EL (cell line): Measurements from ENCODE around the gene TMEM164.
"Not testable (repeated sequence)": the region's sequence is repeated elsewhere in the genome, so short reads cannot be mapped to it uniquely, and the experiment has no call there.

Experiments
- DNase-seq: peaks from one replicate; pipeline ENCODE4 v3.0.0-alpha.2; 2016

TMEM164 gene

DNA sequence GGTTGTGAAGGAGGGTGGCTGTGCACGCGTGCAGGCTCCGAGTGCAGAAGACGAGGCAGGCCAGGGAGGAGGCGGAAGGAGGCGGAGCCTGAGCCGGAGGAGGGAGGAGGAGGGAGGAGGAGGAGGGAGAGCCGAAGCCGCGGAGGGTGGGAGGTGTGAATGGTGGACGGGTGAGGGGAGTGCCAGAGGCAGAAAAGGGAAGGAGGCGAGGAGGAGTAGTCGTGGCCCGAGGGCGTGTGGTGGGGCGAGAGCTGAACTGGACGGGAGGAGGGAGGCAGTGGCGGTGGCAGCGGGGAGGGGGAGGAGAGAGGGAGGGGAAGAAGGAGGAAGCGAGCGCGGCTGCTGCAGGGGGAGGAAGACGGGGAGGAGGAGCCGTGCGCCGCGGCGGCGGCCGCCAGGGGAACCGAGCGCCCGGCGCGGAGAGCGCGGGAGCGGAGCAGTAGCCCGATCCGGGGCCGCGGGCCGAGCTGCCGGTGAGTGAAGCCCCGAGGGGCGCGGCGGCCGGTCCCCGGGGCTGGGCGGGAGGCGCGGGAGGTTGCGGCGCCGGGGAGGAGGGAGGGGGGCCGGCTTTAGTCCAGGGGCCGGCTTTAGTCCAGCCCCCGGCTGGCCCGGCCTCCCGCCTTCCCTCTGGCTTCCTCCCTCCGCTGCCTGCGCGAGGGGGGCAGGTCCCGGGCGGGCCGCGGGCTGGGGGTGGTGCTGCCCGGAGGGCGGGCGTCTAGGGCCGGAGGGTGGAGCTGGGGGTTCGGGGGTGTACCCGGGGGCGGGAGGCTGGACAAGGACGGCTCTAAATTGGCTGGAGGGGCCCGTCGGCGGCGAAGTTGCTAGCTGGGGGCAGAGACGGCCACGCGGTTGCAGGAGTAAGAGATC is at the start of gene TMEM164:
Gene TMEM164, plus strand, starts transcription at position 815 of the 867 bp plus-strand sequence. CDS start 661 bp downstream, outside the sequence.
- peak; percentile 81 for DNase-seq

DNA sequence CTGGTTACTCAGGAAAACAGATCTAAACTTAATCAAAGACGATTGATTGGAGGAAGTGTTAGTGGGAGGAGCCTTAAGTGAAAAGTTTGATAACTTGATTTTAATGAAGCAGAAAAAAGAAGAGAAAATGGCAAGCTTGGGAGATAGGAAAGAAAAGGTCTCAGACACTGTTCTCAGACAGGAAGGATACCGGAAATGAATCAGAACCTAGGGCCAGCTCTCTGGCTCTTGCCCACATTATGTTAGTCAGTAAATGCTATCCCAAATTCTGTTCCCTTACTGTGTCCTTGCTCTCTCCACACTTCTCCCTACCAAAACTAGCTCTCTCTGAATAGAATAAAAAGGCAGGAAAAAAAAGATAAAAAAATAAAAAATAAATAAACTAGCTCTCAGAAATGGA is 48.6 kb upstream of the TMEM164 start:
- DNase-seq = peak; percentile 18

DNA sequence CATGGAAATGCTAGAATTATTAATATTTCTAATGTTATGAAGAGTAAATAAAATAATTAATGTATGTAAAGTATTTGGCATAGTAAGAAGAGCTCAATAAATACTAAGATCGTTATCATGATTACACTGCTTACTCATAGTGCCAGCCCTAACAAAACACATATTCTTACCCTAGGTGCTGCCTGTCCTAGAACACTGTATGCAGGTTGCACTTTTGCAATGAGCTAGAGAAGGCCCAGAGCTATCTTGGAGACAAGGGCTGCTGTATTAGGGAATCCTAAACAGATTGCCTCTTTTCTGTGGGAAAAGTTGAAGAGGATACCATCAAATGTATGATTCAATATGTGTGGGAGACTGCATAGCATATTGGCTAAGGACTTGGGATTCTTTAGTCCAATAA is 48.0 kb upstream of the TMEM164 start:
- DNase-seq = no peak

DNA sequence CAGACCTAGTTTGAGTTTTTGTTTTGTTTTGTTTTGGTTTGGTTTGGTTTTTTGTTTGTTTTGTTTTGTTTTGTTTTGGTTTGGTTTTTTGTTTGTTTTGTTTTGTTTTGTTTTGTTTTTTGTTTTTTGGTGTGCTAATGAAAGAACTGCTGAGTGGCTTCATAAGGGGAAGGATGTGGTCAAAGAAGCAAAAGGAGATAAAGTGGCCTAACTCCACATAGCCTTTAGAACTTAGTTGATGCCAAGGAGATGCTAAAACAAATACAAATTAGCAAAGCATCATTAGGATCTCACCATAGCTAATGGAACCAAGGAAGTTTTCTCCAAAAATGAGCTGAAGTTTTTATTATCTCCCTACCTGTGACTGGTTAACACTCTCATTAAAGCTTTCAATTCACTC is 44.6 kb upstream of the TMEM164 start:
- no peak for DNase-seq

DNA sequence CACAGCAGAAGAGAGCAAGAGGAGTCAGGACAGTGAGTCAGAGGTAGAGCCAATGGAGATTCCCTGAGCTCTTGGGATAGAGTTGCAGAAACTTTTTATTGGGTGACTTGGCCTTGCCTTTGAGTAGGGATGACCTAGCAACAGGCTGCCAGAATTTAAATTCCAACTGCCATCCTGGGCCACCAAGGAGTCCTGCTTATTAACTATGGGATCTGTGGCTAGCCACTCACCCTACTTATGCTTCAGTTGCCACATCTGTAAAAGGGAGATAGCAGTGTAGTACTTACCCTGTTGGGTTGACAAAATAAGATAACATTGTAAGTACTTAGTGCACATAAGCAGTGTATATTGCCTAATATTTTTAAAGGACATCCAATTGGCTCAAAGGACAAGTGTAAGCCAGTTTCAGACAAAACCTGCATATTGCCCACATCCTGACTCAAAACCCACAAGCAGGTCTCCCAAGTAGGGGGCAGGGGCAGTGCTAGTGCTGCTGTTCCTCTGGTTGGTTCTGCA is 43.5 kb upstream of the TMEM164 start:
- no peak for DNase-seq

DNA sequence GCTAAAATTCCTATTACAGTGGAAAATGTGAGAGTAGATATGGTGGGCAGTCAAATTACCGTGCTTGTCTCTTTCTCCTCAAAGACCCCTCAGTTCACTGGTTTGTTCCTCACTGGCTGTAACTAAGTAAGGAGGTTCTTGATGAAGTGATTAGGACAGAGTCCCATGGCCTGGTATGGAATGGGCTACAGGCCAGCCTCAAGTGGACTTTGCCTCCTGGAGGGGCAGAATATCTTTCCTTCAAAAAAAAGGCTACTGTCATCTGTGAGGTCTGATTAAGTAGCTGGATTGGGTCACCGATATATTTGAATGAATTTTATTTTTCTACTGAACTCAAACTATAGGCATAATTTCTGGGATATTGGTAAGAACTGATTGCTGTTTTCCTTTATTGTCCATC is 38.5 kb upstream of the TMEM164 start:
- no peak for DNase-seq

DNA sequence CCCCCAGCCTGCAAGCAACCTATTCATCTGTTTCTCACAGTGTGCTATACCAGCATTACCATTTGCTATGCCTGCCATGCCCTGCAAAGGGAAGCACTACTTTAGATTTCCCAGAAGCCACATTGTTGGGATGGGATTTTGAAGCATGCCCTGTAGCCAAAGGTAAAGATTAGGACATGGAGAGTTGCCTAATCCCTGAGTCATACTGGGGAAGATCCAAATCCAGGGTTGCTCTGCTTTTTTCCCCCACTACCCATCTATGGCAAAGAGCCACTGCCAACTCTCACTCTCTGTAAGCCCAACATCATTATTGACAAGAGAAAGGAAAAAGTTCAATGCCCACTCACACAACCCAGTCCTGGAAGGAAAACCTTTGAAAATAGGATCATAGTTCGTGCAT is 36.7 kb upstream of the TMEM164 start:
- peak; percentile 6 for DNase-seq

DNA sequence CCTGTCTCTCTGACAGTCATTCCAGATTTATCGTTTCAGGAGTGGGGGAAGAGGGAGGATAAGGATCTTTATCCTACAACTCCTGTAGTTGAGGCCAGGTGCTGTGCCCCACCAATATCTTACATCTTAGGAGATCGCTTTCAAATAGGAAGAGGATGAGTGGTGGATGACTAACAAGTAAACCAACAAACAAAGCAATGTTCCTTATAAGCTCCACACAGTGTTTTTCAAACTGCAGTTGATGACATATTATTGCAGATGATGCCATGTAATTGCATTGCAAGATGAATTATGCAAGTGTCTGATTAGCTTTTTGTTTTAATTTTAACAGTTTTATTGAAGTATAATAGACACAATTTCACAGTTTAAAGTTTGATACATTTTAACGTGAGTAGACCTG is 35.8 kb upstream of the TMEM164 start:
- DNase-seq = no peak

DNA sequence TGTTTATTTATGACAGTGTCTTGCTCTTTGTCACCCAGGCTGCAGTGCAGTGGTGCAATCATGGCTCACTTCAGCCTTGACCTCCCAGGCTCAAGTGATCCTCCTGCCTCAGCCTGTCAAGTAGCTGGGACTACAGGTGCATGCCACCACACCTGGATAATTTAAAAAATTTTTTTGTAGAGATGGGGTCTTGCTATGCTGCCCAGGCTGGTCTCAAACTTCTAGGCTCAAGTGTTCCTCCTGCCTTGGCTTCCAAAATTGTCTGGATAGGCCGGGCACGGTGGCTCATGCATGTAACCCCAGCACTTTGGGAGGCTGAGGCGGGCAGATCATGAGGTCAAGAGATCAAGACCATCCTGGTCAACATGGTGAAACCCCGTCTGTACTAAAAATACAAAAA is 32.1 kb upstream of the TMEM164 start:
- DNase-seq = not testable (repeated sequence)

DNA sequence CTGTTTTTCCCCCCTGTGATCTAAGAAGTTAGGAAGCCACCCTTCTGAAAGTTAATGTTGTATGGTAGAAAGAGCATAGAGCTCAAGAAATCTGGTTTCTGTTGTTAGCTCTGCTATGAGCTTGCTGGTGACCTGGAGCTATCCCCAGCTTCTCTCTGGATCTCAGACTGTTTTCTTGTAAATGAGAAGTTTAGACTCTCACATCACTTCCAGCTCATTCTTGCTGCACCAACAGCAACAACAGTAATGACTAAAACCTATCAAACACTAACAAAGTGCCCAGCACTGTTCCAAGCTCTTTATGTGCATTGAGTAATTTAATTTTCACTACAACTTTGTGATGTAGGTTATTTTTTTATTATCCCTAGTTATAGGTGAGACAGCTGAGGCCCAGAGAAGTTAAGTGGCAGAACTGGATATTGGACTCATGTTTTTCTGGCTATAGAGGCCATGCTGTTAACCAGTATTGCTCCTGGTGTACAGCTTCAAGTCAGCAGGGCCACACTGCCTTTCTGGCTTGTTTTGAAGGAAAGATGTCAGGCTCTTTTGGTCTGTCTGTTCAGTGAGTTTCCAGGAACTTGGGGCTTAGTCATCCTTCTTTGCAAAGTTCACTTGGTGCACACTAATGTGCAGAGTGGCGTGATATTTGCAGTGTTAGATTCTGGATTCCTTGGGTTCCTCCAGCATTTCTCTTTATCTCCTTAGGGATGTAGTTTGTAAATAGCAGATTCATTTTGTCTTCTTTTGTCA is 27.8 kb upstream of the TMEM164 start:
- no peak for DNase-seq

DNA sequence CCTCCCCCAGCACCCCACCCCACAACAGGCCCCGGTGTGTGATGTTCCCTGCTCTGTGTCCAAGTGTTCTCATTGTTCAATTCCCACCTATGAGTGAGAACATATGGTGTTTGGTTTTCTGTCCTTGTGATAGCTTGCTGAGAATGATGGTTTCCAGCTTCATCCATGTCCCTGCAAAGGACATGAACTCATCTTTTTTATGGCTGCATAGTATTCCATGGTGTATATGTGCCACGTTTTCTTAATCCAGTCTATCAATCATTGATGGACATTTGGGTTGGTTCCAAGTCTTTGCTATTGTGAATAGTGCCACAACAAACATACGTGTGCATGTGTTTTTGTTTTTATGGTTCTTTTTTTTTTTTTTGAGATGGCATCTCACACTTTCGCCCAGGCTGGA is 17.7 kb upstream of the TMEM164 start:
- not testable (repeated sequence) for DNase-seq

DNA sequence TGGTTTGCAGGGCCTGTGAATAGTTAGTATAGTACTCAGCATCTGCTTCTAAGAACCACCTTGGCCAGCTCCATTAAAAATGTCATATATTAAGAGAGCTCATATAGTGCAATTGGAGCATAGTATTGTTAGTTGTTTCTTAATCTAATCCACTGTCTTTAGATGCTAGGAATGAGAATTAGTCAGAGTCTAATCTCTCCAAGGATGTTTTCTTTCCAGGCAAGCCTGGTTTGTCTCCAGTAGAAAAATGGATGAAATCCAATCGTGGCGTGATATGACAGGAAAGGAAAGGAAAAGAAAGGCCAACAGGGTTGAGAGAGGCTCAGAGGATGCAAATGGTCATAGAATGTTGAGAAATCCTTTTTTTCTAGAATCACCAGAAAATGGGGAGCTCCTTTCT is 15.0 kb upstream of the TMEM164 start:
- no peak for DNase-seq

DNA sequence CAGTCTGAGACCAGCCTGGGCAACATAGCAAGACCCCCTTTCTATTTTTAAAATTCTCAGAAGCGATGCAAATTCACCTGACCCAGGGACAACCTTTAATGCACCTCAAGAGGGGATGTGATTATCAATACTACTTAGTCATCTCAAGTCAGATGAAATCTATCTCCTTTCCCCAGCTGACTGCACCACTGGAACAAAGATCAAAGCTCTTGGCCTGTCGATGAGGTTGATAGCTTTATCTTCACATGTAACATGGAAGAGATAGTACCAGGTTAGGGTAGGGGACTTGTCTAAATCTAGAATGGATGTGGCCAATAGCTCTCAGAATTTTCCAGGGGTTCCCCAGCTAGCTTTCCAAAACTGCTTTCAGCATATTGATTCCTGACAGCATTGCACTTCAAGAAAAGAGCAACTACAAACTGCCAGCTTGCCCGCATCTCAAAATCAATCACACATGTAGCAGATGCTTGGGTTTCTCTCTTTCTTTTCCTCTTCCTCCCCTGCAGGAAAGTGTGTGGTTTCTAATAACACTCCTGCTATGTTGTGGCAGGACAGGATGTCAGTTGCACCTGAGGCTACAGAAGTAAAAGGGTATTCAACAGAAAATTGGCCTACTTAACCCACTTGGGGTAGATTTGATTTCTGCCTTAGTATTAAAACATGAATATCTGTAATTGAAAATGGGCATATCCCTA is 12.2 kb upstream of the TMEM164 start:
- no peak for DNase-seq

DNA sequence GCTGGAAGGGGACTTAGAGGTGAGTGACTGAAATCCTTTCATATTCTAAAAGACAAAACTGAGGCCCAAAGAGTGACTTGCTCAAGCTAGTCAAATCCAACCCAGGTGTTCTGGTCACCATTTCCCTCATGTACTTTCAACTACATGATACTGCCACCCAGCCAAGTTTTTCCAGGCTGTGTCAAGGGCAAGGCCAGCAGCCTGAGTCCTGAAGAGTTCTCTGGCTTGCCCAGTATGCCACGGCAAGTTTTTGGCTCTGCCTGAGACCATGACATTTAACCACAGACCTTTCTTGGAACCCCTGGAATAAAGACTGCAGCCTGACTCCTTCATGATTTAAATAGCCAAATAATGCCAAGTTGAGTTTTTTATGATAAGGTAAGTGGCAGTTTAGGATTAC is 10.7 kb upstream of the TMEM164 start:
- no peak for DNase-seq

DNA sequence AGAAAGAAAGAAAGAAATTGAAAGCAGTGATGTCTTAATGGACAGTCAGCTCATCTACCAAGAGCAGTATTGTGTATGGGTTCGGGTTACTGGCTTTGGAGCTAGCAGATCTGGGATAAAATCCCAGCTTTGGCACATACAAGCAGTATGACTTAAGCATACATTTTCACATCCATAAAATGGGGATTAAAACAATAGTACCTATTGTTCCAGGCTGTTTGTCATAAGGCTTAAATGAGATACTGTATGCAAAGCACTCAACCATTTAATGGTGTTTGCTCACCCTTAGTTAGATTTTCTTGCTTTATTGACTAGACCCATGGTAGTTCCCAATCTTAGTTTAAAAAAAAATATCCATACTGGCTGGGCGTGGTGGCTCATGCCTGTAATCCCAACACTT is 7.8 kb upstream of the TMEM164 start:
- DNase-seq = no peak

DNA sequence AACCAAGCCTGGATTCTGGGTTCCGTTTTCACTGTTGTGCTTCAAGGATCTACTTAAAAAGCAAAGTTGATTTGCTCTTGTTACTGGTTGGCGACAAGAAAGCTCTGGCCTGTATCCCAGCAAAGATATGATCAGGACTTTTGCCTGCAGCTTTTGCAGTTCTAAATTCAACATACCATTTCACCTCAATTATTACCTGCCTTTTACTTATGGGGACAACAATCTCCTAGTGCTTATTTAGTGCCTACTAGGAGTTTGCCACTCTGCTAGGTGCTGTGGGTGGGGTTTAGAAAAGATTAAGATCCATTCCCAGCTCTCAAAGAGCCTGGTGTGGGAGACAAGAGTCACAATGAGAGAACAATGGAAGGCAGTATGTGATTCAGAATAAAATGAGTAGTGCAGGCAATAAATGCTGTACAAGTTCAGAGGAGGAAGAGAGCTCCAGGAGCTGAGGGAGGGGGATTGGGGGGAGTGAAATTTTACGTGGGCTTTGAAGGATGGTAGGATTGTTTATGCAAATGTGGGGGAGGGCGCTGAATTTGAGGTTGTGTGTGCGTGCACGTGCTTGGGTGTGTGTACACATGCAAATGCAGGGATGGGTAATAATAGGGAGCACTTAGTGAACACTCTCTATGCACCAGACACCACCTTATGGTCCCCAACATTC is 5.0 kb upstream of the TMEM164 start:
- DNase-seq = no peak

DNA sequence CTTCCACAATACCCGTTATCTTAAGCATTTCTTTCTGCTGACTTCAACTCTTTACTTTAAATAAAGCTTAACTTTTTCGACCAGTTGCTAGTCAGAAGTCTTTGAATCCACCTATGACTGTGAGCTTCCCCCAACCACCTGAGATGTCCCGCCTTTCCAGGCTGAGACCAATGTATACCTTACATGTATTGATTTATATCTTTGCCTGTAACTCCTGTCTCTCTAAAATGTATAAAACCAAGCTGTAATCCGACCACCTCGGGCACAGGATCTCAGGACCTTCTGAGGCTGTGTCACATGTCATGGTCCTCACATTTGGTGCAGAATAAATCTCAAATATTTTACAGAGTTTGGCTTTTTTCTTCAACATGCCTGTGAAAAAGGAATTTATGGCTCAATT is 2.9 kb upstream of the TMEM164 start:
- DNase-seq = no peak

DNA sequence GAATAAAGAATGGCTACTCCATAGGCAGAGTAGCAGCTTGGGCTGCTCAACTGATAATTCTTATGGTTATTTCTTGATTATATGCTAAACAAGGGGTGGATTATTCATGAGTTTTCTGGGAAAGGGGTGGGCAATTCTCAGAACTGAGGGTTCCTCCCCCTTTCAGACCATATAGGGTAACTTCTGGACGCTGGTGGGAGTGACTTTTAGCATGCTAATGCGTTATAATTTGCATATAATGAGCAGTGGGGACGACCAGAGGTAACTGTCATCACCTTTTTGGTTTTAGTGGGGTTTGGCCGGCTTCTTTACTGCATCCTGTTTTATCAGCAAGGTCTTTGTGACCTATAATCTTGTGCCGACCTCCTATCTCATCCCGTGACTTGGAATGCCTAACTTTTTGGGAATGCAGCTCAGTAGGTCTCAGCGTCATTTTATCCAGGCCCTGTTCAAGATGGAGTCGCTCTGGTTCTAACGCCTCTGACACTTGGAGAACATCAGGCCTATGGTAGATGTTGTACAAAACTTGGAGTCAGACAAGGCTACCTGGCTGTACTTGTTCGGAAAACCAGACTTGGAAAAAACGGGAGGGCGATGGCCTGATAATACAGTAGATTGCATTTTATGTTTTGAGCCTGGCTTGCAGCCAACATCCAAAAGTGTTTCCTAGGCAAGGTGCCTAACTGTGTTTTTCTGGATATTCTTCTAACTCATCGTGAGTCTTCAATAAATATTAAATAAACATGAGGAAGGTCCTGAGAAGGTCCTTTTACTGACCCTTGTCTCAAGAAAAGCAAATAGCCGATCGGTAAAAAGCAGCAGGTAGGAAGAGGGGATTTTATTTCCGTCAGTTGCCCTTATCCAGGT is 1.8 kb upstream of the TMEM164 start:
- DNase-seq = no peak

DNA sequence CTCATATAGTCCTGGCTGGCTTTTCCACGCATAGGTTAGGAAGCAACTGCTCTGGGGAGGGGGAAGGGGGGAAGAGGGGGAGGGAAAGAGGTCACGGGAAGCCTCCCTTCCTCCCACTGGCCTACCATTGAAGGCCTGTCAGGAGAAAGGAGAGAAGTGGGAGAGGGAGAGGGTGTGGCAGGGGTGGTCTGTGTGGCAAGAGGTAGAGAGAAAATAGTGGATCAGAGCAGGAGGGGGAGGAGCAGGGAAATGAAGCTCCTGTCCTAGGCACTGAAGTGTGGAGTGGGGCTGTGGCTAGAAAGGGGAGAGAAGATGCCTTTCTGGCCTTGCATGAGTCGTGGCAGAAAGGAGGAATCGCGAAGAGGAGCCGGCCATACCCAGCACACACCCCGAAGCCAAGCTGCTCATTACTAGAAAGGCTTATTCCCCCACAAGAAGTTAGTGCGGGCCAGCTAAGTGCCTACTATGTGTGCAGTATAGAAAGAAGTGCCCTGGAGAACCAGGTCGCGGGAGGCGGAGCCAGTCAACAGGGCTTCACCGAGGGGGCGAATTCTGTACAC is 1.1 kb upstream of the TMEM164 start:
- DNase-seq = no peak

DNA sequence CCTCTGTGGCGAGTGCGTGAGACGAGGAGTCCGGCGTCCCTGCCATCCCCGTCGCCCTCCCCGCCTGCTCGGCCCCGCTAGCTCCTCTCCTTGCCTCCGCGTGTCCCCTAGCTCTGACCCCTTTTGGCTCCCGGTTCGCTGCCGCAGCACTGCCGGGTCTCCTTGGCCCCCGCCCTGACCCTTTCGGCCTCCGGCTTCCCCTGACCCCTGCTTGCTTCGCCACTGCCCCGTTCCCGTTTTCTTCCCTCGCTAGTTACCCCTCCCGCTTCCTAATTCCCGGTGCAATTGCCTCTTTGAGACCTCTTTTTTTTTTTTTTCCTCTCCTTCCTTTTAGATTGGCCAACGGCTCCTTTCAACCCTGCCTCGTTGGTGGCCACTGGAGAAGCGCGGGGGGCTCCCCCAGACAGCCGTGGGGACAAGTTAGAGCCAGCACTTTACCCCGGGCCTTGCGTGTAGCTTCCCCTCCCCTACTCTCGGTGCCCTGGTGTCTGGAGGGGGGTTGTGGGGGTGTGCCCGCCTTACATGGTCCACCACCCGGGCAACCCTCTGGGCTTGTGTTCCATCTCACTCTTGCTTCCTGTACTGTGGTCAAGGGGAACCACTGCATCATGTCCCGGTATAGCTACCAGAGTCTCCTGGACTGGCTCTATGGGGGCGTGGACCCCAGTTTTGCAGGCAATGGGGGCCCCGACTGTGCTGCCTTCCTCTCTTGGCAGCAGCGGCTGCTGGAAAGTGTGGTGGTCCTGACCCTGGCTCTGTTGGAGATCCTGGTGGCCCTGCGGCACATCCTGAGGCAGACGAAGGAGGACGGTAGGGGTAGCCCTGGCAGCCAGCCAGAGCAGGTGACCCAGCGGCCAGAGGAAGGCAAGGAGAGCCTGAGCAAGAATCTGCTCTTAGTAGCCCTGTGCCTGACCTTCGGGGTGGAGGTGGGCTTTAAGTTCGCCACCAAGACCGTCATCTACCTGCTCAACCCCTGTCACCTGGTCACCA is 548 bp downstream of the TMEM164 start:
- DNase-seq = no peak
